HFFc6 (cell line): Measurements from ENCODE around the gene PHC2. TPM values are rescaled to one million over a fixed set of nuclear protein-coding genes. Genes with fewer than 3 reads are reported as not detected.

Experiments
- DNase-seq: peaks from one replicate; pipeline ENCODE4 v3.0.0-alpha.2; 2018
- H3K27ac Mint-ChIP-seq: 2 replicates; pipeline ENCODE4 v1.8.0; 2020; ENCODE audit warnings: mild to moderate bottlenecking, mixed read lengths
- H3K27me3 Mint-ChIP-seq: 2 replicates; pipeline ENCODE4 v1.8.0; 2021; ENCODE audit warnings: mild to moderate bottlenecking, moderate library complexity, mixed read lengths; ENCODE audit not compliant: insufficient read depth
- H3K36me3 Mint-ChIP-seq: 2 replicates; pipeline ENCODE4 v1.8.0; 2021; ENCODE audit warnings: low read depth, mixed read lengths
- H3K4me1 Mint-ChIP-seq: 2 replicates; pipeline ENCODE4 v1.8.0; 2020; ENCODE audit warnings: low read depth, mixed read lengths
- H3K4me3 Mint-ChIP-seq: 2 replicates; pipeline ENCODE4 v1.8.0; 2020; ENCODE audit warnings: mild to moderate bottlenecking, moderate library complexity, mixed read lengths
- H3K9me3 Mint-ChIP-seq: 2 replicates; pipeline ENCODE4 v1.8.0; 2020; ENCODE audit warnings: mild to moderate bottlenecking, mixed read lengths
- CTCF ChIP-seq: fragments of 200-600 bp; sonication (generic); IDR thresholded peaks from 2 replicates; pipeline ENCODE4 v1.5.0; 2021; ENCODE audit warnings: antibody characterized with exemption, mild to moderate bottlenecking
- total RNA-seq, 6 experiments: library from RNA; stranded (reverse); fragmentation: NEBNext Ultra II Directional; extraction: Animal tissue kit (Norgen Biotek cat#: 25700); gene quantifications; 2 replicates in 1 of 6; 3 replicates in 5 of 6; pipeline ENCODE4 v1.2.3, GENCODE V29; 2021

Gene PHC2
- total RNA-seq, 6 experiments from 2014 or later, result 86.5 to 105 (median 99.6) TPM

- H3K27me3 Mint-ChIP-seq, result peaks cover 5% of the 10 kb centered on the region
- TF ChIP-seq CTCF, result no peak
- peaks cover 8% of the 10 kb centered on the region; the same call in 1 of the 2 replicates for H3K36me3 Mint-ChIP-seq
- H3K4me1 Mint-ChIP-seq, result peaks cover 55% of the 10 kb centered on the region
- H3K4me3 Mint-ChIP-seq, result no peak overlapping the region
- no peak overlapping the region; the same call in 1 of the 2 replicates for H3K27ac Mint-ChIP-seq
- no peak for DNase-seq
- no peaks in the 10 kb centered on the region for H3K9me3 Mint-ChIP-seq
These were observed 23.9 kb upstream of the PHC2 start for GRCh38 chr1:33454646-33455282.

GRCh38 chr1:33446590-33446989 lies 15.7 kb upstream of the PHC2 start:
- TF ChIP-seq CTCF, result no peak

GRCh38 chr1:33445108-33445507 lies 14.2 kb upstream of the PHC2 start:
- Mint-ChIP-seq H3K27me3 (no peaks in the 10 kb centered on the region; the same call in 1 of the 2 replicates), H3K27ac (no peak overlapping the region), H3K4me1 (peaks cover 29% of the 10 kb centered on the region), H3K4me3 (no peak overlapping the region), H3K9me3 (no peaks in the 10 kb centered on the region), H3K36me3 (no peaks in the 10 kb centered on the region)
- no peak for TF ChIP-seq CTCF
- no peak for DNase-seq

More at GRCh38 chr1:33446590-33446989, 15.7 kb upstream of the PHC2 start:
- Mint-ChIP-seq H3K4me3 (no peak overlapping the region), H3K27ac (no peak overlapping the region), H3K4me1 (peaks cover 27% of the 10 kb centered on the region), H3K27me3 (no peaks in the 10 kb centered on the region; the same call in 1 of the 2 replicates), H3K9me3 (no peaks in the 10 kb centered on the region), H3K36me3 (no peaks in the 10 kb centered on the region)
- no peak for DNase-seq

- H3K4me1 Mint-ChIP-seq, result peaks cover 36% of the 10 kb centered on the region
- H3K27ac Mint-ChIP-seq, result no peak overlapping the region
- no peaks in the 10 kb centered on the region for H3K9me3 Mint-ChIP-seq
- no peak overlapping the region for H3K4me3 Mint-ChIP-seq
- H3K36me3 Mint-ChIP-seq, result no peaks in the 10 kb centered on the region
- peaks cover 1% of the 10 kb centered on the region for H3K27me3 Mint-ChIP-seq
- no peak for TF ChIP-seq CTCF
- DNase-seq, result no peak
These were observed 12.8 kb upstream of the PHC2 start for GRCh38 chr1:33443705-33444180.

GRCh38 chr1:33443080-33443704 lies 12.3 kb upstream of the PHC2 start:
- TF ChIP-seq CTCF, result no peak
- H3K4me1 Mint-ChIP-seq, result peaks cover 36% of the 10 kb centered on the region
- no peaks in the 10 kb centered on the region for H3K9me3 Mint-ChIP-seq
- H3K27me3 Mint-ChIP-seq, result peaks cover 4% of the 10 kb centered on the region
- no peak overlapping the region for H3K4me3 Mint-ChIP-seq
- no peak for DNase-seq
- H3K36me3 Mint-ChIP-seq, result no peaks in the 10 kb centered on the region
- peak overlapping the region; percentile 5; the same call in 1 of the 2 replicates for H3K27ac Mint-ChIP-seq
